ENCODE data around the gene DHRS7B.

DNA sequence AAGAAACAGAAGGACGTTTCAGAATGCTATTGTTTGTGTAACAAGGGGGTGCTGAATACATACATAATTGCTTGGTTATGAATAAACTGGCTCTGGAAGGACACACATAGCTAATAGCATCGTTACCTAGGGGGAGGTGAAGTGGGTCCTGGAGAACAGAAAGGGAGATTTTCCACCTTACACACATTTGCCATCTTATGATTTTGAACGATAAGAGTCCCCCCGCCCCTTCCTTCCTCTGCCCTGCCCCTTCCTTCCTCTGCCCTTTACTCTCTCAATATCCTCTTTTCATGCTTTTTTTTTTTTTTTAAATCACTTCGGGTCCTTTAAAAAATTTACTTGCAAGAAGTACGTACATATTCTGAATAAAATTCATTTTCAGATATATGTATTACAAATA, 902 bp upstream of the DHRS7B start:
- TF ChIP-seq, protein P1, sequence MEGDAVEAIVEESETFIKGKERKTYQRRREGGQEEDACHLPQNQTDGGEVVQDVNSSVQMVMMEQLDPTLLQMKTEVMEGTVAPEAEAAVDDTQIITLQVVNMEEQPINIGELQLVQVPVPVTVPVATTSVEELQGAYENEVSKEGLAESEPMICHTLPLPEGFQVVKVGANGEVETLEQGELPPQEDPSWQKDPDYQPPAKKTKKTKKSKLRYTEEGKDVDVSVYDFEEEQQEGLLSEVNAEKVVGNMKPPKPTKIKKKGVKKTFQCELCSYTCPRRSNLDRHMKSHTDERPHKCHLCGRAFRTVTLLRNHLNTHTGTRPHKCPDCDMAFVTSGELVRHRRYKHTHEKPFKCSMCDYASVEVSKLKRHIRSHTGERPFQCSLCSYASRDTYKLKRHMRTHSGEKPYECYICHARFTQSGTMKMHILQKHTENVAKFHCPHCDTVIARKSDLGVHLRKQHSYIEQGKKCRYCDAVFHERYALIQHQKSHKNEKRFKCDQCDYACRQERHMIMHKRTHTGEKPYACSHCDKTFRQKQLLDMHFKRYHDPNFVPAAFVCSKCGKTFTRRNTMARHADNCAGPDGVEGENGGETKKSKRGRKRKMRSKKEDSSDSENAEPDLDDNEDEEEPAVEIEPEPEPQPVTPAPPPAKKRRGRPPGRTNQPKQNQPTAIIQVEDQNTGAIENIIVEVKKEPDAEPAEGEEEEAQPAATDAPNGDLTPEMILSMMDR (IDR thresholded peaks at IDR 0.05), result no peak
- TF ChIP-seq POLR2AphosphoS5 (IDR thresholded peaks at IDR 0.05), result no peak
- TF ChIP-seq POLR2A (IDR thresholded peaks at IDR 0.05), result no peak

Data from transverse colon (tissue), 4 donors.